ENCODE measurements around the gene PRKAR1B. TPM values are rescaled to one million over a fixed set of nuclear protein-coding genes. Genes with fewer than 3 reads are reported as not detected.

Gene PRKAR1B
- total and polyA plus RNA-seq, 2 donors (not counting 1 experiment from before 2014, with no cell fraction given), result 4.5 to 8.6 TPM

- H3K9ac ChIP-seq (ENCODE audit: low read length), result no peak overlapping the region
- no peak overlapping the region for H3K4me2 ChIP-seq (replicated peaks; ENCODE audit: low read depth, low read length, poor library complexity, severe bottlenecking)
- H3K4me1 ChIP-seq (ENCODE audit: control insufficient read depth in 2 of 2, insufficient read depth in 2 of 2, low read length in 2 of 2), result no peaks in the 10 kb centered on the region
- Mint-ChIP-seq H3K27me3 (no peaks in the 10 kb centered on the region), H3K4me1 (no peaks in the 10 kb centered on the region), H3K27ac (no peak overlapping the region), H3K9me3 (ENCODE audit: insufficient read depth) (no peaks in the 10 kb centered on the region), H3K4me3 (no peak overlapping the region)
- H2AFZ ChIP-seq (ENCODE audit: insufficient read depth, low read depth, low read length, poor library complexity, severe bottlenecking), result no peak overlapping the region
- 88% methylated on average over 11 of the region's 16 CpGs for WGBS (ENCODE audit: insufficient coverage)
- DNase-seq (no peak), ATAC-seq (ENCODE audit: low read depth) (no peak)
- TF ChIP-seq EZH2 (IDR thresholded peaks at IDR 0.05; ENCODE audit: borderline replicate concordance, insufficient read depth, low read depth, low read length, poor library complexity, severe bottlenecking), result no peak
- no peak for TF ChIP-seq CTCF (IDR thresholded peaks at IDR 0.05)
- H3K27me3 ChIP-seq (replicated peaks in 1 of 4; ENCODE audit: control extremely low read depth in 1 of 4, control insufficient read depth in 3 of 4, insufficient read depth in 4 of 4, low read length in 3 of 4), result no peaks in the 10 kb centered on the region
- H4K20me1 ChIP-seq (ENCODE audit: control insufficient read depth, insufficient read depth, low read length, poor library complexity, severe bottlenecking), result no peaks in the 10 kb centered on the region
- H3K4me3 ChIP-seq (ENCODE audit: control extremely low read depth in 1 of 5, extremely low read depth in 1 of 5, insufficient read depth in 1 of 5, low read depth in 2 of 5, low read length in 4 of 5), result no peak overlapping the region
- no peaks in the 10 kb centered on the region for H3K9me3 ChIP-seq (ENCODE audit: control extremely low read depth in 1 of 3, control insufficient read depth in 2 of 3, insufficient read depth in 1 of 3, low read length in 2 of 3)
- H3K79me2 ChIP-seq (ENCODE audit: control insufficient read depth, insufficient read depth, low read length), result no peaks in the 10 kb centered on the region
- intact Hi-C loops (cut with micrococcal nuclease), result no loop called here
- no peak overlapping the region for H3K27ac ChIP-seq (ENCODE audit: low read length in 2 of 2)
- peaks cover 2 to 45% of the 10 kb centered on the region in 2 experiments for H3K36me3 ChIP-seq (replicated peaks in 1 of 2; ENCODE audit: control extremely low read depth in 1 of 2, control insufficient read depth in 1 of 2, extremely low read depth in 1 of 2, insufficient read depth in 2 of 2, low read length in 1 of 2)
- ChIA-PET POLR2A (no interaction called here), CTCF (interaction anchor here (1.6 kb wide), 1 partner anchor 438 kb away, joined by 3 read pairs; no protein-coding TSS in a partner anchor)
These were observed 32.9 kb upstream of the PRKAR1B start for GRCh38 chr7:760006-760405.

- intact Hi-C loops (cut with micrococcal nuclease), result no loop called here
- H3K4me3 ChIP-seq (ENCODE audit: control extremely low read depth in 1 of 5, extremely low read depth in 1 of 5, insufficient read depth in 1 of 5, low read depth in 2 of 5, low read length in 4 of 5), result no peak overlapping the region
- TF ChIP-seq CTCF (IDR thresholded peaks at IDR 0.05), result no peak
- no peak for TF ChIP-seq EZH2 (IDR thresholded peaks at IDR 0.05; ENCODE audit: borderline replicate concordance, insufficient read depth, low read depth, low read length, poor library complexity, severe bottlenecking)
- no peaks in the 10 kb centered on the region for H3K9me3 Mint-ChIP-seq (ENCODE audit: insufficient read depth)
- no peaks in the 10 kb centered on the region for H3K79me2 ChIP-seq (ENCODE audit: control insufficient read depth, insufficient read depth, low read length)
- no peaks in the 10 kb centered on the region for H3K27me3 Mint-ChIP-seq
- H3K36me3 ChIP-seq (replicated peaks in 1 of 2; ENCODE audit: control extremely low read depth in 1 of 2, control insufficient read depth in 1 of 2, extremely low read depth in 1 of 2, insufficient read depth in 2 of 2, low read length in 1 of 2), result peaks cover 2 to 46% of the 10 kb centered on the region in 2 experiments
- no peaks in the 10 kb centered on the region for H3K27me3 ChIP-seq (replicated peaks in 1 of 4; ENCODE audit: control extremely low read depth in 1 of 4, control insufficient read depth in 3 of 4, insufficient read depth in 4 of 4, low read length in 3 of 4)
- no peaks in the 10 kb centered on the region for H3K4me1 ChIP-seq (ENCODE audit: control insufficient read depth in 2 of 2, insufficient read depth in 2 of 2, low read length in 2 of 2)
- H3K27ac ChIP-seq (ENCODE audit: low read length in 2 of 2), result no peak overlapping the region
- ChIA-PET CTCF (no interaction called here), POLR2A (no interaction called here)
- no peak overlapping the region for H3K27ac Mint-ChIP-seq
- H2AFZ ChIP-seq (ENCODE audit: insufficient read depth, low read depth, low read length, poor library complexity, severe bottlenecking), result no peak overlapping the region
- no peak overlapping the region for H3K4me2 ChIP-seq (replicated peaks; ENCODE audit: low read depth, low read length, poor library complexity, severe bottlenecking)
- ATAC-seq (ENCODE audit: low read depth), result no peak
- H3K4me3 Mint-ChIP-seq, result no peak overlapping the region
- H3K9me3 ChIP-seq (ENCODE audit: control extremely low read depth in 1 of 3, control insufficient read depth in 2 of 3, insufficient read depth in 1 of 3, low read length in 2 of 3), result no peaks in the 10 kb centered on the region
- no peak overlapping the region for H3K9ac ChIP-seq (ENCODE audit: low read length)
- WGBS (ENCODE audit: insufficient coverage), result 86% methylated on average over 7 of the region's 8 CpGs
- no peaks in the 10 kb centered on the region for H3K4me1 Mint-ChIP-seq
- no peak for DNase-seq
- no peaks in the 10 kb centered on the region for H4K20me1 ChIP-seq (ENCODE audit: control insufficient read depth, insufficient read depth, low read length, poor library complexity, severe bottlenecking)
These were observed 32.5 kb upstream of the PRKAR1B start for GRCh38 chr7:759569-759968.

Measured in B cell (primary cell).